NCI-H187 treated with DMSO at 0.1 percent for 48 hours (cell line): ENCODE data around the gene KRT28.

Experiments used
- DNase-seq: peaks from one replicate; lab custom pipeline; 2025; lab: John Stamatoyannopoulos, UW

Gene KRT28, protein sequence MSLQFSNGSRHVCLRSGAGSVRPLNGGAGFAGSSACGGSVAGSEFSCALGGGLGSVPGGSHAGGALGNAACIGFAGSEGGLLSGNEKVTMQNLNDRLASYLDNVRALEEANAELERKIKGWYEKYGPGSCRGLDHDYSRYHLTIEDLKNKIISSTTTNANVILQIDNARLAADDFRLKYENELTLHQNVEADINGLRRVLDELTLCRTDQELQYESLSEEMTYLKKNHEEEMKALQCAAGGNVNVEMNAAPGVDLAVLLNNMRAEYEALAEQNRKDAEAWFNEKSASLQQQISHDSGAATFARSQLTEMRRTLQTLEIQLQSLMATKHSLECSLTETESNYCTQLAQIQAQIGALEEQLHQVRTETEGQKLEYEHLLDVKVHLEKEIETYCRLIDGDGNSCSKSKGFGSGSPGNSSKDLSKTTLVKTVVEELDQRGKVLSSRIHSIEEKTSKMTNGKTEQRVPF

DNA sequence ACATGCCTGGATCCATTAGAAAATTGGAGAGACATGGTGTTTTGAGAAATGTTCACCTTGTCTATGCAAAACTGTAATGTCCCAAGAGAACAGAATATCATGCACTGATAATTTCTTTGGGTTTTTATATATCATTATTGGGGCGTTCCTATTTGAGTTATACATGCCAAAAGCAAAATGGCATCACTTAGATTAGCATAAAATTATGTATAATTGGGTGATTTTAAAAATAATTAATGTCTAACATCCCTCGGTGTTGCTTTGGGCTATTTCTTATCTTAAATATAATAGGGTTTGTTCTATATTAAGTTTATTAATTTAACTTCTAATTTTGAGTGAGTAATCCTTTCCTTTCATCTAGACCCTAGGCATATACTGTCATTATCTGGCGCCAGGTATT is at the start of gene KRT28:
KRT28 (minus strand) TSS at position 101 of the 400 bp plus-strand sequence; CDS start at position 35, 66 bp downstream.
- no peak for DNase-seq

DNA sequence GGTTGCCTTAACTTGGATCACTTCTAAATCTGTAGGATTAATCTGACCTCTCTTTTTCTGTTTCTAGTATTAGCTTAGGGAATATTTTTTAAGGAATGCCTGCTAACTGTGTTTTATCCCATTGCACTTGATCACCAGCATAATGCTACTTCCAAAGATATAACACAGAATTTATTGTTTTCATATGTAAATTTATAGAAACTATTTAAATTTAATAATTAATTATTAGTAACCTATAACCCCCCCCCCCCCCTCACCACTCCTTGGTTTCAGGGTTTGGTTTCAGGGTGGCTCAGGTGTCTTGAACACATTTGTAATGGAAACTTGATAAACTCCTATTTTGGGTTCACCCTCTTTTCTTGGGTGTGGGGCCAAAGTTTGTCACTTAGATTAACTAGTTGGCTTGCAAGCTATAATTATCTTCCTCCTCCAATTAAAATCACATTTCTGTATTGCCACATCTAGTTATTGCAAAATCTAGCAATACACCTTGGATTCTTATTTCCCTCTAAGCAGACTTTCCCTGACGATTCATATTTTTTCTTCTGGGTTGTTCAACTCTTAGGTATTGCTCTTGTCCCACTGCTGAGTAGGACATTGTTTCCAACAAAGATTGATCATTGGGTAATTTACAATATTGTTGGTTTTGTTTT is 49.0 kb upstream of the KRT28 start:
- no peak for DNase-seq

DNA sequence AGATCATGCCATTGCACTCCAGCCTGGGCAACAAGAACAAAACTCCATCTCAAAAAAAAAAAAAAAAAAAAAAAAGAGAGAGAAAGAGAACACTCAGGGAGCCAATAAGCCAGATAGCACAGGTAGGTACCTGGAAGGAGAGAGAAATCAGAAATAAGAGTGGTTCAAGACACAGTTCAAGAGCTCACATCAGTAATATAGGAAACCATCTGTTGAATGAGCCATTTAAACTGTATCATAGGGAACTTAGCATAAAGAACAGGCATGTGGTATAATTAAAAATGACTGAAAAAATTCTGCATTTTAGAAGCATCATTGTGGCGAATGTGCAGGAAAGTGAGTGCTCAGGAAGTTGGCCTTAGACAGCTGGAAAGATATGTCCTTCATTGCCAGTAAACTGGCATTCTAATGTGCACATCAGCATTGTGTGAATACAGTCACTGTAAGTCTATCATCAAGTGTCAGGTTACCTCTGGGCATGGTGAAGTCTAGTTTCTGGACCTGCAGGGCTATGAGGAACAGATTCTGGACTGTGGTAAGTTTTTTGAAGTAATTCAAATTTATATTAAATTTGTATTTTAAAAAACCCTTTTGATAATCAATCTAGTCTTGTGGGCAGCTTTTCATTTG is 46.9 kb upstream of the KRT28 start:
- DNase-seq, result no peak

DNA sequence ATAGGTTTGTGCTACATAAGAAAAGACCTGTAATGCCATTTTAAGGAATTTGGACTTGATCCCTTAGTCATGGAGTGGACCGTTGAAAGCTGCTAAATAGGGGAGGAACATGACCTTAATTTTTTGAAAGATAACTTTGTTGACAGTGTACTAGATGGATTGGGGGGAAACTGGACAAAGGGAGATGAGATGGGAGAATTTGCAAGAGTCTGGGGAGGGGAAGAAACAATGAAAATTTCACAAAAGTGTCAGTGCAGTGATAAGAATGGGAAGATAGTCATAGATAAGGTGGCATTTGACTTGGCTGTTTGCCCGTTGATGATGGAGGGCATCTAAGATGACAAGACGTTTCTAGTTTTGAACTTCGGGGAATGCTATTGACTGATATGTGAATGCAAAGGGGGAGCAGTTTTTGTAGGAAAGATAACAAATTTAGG is 44.9 kb upstream of the KRT28 start:
- no peak for DNase-seq

DNA sequence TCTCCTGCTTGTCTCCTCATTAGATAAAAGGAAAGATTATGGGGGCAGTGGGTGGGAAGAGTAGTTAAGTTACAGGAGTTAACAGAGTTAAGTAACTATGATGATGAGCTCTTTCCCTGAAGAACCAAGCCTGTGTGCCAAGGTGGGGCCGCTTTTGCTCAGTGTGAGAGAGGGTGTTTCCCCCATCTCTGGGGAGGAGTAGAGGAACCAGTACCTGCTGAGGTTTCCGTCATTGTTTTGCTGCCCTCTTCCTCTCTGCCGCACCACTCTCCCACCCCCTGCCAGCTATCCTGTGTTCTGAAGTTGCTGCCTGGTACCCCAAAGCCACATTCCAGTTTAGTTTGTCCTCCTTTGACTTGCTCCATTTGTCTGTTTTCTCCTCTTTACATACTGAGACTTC is 43.5 kb upstream of the KRT28 start:
- no peak for DNase-seq

DNA sequence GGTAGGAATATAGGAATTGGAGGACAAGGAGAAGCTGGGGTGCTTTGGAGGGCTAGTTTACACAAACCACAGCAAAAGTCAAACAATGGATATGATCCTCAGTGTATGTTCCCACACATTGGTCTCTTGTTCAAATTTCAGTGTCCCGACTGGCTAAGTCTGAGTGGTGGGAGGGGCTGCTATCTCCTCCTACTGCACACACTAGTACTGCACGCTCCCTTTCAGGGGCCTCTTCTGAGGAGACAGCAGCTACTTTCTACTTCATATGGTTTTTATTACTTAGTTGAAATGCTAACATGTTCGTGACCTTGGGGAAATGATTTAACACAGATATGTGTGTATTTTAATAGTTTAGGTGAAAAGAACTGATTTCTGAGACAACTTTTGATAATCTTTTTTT is 41.5 kb upstream of the KRT28 start:
- DNase-seq, result no peak

DNA sequence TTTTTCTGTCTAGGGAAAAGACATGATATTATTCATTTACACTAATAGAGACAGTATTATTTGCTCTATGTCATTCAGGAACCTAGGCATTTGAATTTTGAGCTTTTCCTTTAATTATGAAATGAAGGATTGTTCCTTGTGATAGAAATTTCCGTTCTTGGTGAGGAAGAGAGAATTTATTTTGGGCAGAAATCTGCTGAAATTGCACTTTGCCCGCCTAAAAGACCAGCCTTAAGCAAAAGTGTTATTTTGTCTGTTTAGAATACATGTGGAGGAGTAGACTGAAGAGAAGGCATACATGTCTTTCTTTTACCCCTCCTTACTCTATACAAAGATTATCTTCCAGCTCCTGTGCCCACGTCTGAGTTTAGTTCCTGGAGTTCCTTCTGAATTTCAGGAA is 39.4 kb upstream of the KRT28 start:
- DNase-seq, result no peak

DNA sequence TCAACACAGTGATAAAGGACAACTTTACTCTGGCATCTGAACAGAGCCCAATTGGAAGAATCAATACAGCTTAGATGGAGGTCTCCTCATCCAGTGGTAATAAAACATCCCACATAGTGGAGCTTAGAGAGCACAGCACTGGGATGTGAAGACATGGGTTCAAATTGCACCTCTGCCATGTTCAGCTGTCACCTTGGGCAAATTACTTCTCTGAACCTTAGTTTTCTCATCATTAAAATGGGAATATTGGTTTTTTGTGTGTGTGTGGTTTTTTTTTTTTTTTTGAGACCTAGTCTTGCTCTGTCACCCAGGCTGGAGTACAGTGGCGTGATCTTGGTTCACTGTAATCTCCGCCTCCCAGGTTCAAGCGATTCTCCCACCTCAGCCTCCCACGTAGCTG is 36.3 kb upstream of the KRT28 start:
- DNase-seq, result no peak

DNA sequence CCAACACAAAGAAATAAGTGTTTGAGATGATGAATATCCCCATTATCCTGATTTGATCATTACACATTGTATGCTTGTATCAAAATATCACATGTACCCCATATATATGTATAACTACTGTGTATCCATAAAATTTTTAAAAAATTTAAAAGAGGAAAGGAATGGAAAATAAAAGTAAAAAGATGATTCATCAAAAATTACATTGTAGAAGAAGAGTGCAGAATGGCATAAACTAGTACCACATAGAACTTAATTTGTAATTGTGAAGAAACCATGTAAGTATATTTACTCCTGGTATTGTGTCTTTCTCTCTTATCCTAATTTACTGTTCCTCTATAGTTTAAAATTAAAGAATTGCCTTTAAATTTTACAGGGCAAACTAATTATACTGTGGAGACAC is 34.1 kb upstream of the KRT28 start:
- DNase-seq, result no peak

DNA sequence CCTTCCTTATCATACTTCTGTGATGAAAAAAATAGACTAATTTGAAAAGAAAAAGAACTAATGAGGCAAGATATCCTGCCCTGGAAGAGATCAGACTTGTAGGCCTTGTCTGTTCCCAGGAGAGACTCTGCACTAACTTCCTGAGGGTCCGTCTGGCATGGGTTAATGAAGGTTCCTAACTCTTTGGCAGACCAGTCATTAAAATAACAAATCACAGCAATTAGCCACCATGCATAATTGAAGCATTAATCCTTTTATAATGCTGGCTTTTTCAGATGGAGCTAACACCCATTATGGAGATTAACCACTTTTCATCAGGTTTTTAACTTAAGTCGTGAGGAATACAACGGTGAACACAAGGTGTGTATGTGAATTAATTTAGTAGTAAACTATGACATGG is 33.1 kb upstream of the KRT28 start:
- DNase-seq, result no peak

DNA sequence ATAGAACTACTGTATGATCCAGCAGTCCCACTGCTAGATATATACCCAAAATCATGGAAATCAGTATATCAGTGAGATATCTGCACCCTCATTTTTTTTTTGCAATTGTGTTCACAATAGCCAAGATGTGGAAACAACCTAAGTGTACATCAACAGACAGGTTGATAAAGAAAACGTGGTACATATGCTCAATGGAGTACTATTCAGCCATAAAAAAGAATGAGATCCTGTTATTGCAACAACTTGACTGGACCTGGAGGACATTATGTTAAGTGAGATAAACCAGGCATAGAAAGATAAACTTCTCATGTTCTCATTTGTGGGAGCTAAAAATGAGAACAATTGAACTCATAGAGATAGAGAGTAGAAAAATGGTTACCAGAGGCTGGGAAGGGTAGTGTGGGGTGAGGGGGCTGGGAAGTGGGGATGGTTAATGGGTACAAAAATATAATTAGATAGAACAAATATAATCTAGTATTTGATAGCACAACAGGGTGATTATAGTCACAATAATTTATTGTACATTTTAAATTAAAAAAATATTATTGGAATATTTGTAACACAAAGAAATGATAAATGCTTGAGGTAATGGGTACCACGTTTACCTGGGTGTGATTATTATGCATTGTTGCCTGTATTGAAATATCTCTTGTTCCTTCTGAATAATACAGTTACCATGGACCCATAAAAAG is 30.5 kb upstream of the KRT28 start:
- DNase-seq, result no peak

DNA sequence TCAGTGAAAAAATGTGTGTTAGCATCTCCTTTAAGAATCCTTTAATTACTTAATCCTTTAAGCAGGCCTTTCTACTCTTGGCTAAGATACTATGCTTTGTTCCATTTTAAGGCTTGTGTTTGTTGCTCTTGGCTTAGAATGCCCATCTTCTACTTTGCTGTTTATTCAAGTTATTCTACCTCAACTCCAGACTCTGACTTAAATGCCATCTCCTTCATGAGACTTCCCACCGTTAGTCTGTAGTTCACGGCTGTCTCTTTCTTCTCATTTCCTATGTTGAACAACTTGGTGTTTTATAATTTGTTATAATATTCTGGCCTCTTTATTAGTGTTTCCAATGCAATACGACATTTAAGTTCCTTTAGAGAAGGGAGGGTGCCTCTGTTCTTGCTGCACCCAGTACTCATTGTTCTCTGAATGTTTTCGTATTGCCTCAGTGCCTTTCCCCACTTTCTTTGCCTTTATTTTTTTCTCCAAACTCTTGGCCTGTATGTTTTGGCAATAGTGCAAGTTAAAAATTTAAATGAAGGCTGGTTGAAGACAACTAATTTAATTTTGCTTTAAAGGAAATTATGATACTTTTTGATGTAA is 28.8 kb upstream of the KRT28 start:
- DNase-seq, result no peak

DNA sequence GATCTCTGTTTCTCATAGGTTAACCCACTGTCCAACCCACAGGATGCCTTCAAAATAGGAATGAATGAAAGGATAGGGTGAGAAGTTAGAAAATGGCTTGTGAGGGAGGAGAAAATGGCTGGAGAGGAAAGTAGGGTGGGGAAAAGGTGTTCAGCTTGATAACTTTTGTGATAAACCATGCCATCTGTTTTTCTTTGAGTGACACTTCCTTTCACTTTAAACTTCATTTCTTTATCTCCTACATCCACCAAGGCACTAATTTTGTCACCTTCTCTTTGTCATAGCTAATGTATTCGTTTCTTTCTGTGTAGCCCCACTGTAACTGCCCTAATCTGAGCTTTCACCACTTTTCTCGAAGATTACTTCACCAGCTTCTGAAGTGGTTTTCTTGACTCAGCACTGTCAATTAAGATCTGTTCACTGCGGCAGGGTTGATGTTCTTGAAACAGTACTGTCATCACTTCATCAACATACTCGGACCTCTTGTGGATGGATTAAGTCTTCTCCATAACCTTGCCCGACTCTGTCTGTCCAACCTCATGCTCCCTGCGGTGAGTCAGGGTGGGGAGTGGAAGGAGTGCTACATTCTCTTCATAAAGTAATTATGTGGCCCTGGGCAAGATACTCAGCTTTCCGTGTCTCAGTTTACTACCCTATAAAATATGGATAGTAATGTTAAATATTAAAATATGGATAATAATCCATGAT is 28.1 kb upstream of the KRT28 start:
- no peak for DNase-seq

DNA sequence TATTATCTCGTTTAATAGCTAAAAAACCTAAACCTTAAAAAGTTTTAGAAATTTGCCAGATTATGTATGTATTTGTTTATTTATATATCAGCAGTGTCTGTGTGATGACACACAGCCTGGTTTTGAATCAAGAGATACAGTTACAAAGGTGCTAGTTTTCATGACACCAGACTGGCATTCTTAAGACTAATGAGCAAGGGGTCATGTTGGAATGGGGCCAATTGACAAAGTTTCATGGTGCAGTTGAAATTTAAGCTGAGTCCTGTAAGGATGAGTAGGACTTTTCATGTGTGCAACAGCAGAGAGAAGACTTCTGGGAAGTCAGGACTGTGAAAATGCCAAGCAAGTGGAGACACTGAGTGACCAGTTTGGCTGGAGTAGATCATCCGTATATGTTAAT is 25.8 kb upstream of the KRT28 start:
- DNase-seq, result no peak

DNA sequence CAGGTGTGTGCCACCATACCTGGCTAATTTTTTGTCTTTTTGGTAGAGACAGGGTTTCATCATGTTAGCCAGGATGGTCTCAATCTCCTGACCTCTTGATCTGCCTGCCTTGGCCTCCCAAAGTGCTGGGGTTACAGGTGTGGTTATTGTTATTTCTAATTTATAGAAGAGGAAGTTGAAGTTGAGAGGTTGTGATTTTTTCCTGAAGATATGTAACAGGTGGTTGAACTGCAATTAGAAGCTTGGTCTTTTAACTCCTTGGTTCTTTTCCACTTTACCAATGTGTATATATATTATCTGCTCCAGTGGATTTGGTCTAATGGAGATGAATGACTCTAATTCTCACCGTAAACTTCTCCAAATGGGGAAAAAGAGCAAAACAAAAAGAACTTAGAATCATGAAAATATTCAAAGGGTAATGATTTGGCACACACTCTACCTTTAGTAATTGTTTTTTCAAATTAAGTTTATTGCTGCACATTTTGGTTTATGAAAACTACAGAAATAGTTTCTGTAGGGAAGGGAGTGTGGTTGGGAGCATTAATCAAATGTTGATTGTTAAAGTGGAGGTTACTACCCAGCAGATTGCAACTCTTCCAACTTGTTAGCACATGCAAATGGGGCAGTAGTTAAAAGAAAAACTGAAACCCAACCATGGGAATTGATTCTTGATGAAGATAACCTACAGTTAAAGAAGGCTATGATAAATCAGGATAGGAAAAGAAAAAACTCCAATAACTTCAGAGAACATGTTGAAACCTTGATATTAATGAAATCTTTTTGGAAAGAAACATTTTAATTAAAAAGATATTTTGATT is 24.5 kb upstream of the KRT28 start:
- DNase-seq, result no peak

DNA sequence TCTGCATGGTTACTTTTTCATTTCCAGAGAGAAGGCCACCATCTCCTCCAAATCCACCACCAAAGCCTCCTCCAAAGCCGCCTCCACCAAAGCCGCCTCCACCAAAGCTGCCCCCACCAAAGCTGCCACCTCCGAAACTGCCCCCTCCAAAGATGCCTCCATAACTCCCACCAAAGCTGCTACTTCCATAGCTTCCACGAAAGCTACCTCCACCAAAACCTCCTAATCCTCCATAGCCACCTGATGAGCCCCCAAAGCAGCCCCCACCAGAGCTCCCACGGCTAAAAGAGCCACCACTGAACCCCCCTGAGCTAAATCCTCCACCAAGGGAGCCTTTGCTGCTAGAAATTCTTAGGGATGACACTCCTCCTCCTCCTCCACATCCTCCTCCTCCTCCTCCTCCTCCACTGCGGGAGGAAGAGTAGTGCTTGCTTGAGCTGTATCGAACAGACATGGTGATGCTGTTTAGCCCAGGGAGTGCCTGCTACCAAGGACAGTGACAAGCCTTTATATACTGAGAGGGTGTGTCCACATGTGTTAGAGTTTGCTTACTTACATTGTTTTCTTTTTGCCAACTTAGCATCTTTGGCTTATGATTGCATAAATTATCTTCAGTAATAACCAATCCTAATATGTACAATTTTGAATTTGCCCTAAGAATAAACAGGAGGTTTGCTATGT is 22.5 kb upstream of the KRT28 start, which contains the start of gene KRT10:
KRT10 (minus strand) TSS at position 483 of the 681 bp plus-strand sequence; CDS start at position 454, 29 bp downstream.
- no peak for DNase-seq

DNA sequence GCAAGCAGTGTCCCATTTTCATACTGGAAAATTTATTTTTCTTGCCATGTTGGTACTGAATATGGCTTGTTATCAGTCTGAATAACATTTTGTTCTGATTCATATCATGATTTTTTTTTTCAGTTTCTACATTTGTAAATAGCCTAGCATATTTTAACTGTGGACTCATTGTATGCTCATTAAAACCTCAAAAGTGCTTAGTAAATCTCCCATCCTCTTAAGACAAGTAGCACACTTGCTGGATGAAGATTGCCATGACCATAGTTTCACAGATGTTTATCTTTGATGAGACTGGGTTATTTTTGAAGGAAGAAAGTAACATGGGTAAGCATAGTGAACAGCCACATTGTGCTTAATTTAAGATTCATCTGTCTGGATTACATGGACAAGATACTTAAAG is 21.8 kb upstream of the KRT28 start:
- no peak for DNase-seq

DNA sequence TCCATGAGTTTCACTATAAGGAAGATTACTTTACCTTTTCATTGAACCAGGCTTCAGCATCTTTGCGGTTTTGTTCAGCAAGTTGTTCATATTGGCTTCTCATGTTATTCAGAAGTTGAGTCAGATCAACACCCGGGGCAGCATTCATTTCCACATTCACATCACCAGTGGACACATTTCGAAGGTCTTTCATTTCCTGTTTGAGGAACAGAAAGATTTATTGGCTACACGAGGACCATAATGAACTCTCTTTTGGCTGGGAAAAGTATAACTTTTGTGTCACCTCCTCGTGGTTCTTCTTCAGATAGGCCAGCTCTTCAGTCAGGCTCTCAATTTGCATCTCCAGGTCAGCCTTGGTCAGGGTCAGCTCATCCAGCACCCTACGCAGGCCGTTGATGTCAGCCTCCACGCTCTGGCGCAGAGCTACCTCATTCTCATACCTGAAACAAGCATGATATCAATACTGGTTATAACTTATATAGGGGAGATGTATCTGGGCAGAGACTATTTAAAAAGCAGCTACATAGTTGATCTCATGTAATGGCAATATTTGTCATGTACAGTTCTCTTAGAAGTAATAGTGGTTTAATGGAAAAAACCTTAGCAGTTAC is 20.6 kb upstream of the KRT28 start:
- no peak for DNase-seq

DNA sequence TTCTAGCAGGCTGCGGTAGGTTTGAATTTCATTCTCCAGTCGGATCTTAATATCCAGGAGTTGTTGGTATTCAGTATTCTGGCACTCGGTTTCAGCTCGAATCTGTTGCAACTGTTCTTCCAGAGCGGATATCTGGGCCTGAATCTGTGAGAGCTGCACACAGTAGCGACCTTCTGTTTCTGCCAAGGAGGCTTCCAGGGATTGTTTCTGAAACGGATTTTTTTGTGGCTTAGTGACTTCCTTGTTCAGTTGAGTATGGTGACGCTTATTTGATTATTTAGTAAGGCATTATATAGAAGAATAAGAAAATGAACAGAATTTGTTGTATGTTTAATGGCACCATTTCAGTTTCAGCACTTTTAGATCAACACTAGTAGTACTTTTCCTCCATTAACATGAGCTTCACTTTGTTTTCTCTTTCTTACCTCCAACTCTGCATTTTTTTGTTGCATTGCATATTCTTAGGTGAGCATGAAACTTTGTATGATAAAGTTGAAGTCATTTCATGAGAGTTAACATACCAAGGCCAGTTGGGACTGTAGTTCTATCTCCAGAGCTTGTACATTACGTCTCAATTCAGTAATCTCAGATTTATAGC is 19.9 kb upstream of the KRT28 start:
- DNase-seq, result no peak
